K562 (cell line): ENCODE measurements around the gene MAP4K4. TPM values are rescaled to one million over a fixed set of nuclear protein-coding genes. Genes with fewer than 3 reads are reported as not detected.

Experiments used
- ATAC-seq: fragments of 200-7000 bp; cut with Tn5 transposase; 3 replicates; pipeline ENCODE4 v1.9.1; 2020; ENCODE audit warnings: moderate library complexity
- BruUV-seq: library from RNA; stranded (reverse); fragments of 400-500 nt; replicated peaks from 2 replicates; lab custom pipeline; 2021; lab: Mats Ljungman, UMichigan
- CTCF ChIA-PET: fragments of 300-600 bp; formaldehyde crosslinking; extraction: SDS; loops from one replicate; lab custom pipeline; 2021; ENCODE audit warnings: low intra/inter-chr PET ratio; lab: Yijun Ruan, JAX
- POLR2A ChIA-PET: fragments of 300-600, 350-650 bp; sonication (Branson Sonifier 250); formaldehyde crosslinking; extraction: SDS; loops from one replicate; lab custom pipeline; 2021; ENCODE audit warnings: antibody characterized with exemption, inconsistent platforms; lab: Yijun Ruan, JAX
- DNase-seq, 4 experiments: peaks; one replicate each; pipeline versions ENCODE4 v3.0.0 to v3.0.0-alpha.2; 2011 to 2018; ENCODE audit warnings: low spot score in 3 of 4, mixed read lengths in 3 of 4; ENCODE audit errors: extremely low read depth in 1 of 4
- FAIRE-seq: peaks from 2 replicates; lab custom pipeline; 2011; peaks lifted over from hg19 to GRCh38; lab: Jason Lieb, UNC
- H2AFZ ChIP-seq: 2 replicates; pipeline ENCODE4 v1.6.0; 2011; ENCODE audit warnings: low read depth, low read length, control low read depth, inconsistent platforms
- H3K27ac ChIP-seq: fragments of 200-600 bp; 3 replicates; pipeline ENCODE4 v1.8.0; 2011; ENCODE audit warnings: low read depth, mild to moderate bottlenecking, control low read depth, inconsistent platforms, low read length, moderate library complexity, mixed read lengths; ENCODE audit errors: extremely low read depth
- H3K27me3 ChIP-seq, 2 experiments: fragments of 300-600 bp in 1 of 2; 2 replicates in 1 of 2; 3 replicates in 1 of 2; pipeline versions ENCODE4 v1.6.0 to v1.8.0; 2011; ENCODE audit warnings: inconsistent platforms in 2 of 2, low read length in 2 of 2, mild to moderate bottlenecking in 1 of 2, mixed read lengths in 1 of 2, moderate library complexity in 1 of 2; ENCODE audit not compliant: control insufficient read depth in 2 of 2, insufficient read depth in 2 of 2
- H3K36me3 ChIP-seq: fragments of 300-600 bp; 3 replicates; pipeline ENCODE4 v1.8.0; 2011; ENCODE audit warnings: mild to moderate bottlenecking, low read length, inconsistent platforms; ENCODE audit not compliant: control insufficient read depth, insufficient read depth
- H3K4me1 ChIP-seq, 2 experiments: fragments of 200-600 bp in 1 of 2; replicated peaks in 1 of 2; 2 replicates in 1 of 2; 3 replicates in 1 of 2; pipeline versions ENCODE4 v1.5.1 to v1.8.0; 2011; ENCODE audit warnings: inconsistent platforms in 2 of 2, low read length in 2 of 2, mild to moderate bottlenecking in 1 of 2, mixed read lengths in 1 of 2, moderate library complexity in 1 of 2; ENCODE audit not compliant: control insufficient read depth in 2 of 2, insufficient read depth in 2 of 2
- H3K4me2 ChIP-seq: 2 replicates; pipeline ENCODE4 v1.6.1; 2011; ENCODE audit warnings: low read length, control low read depth, inconsistent platforms, mixed read lengths; ENCODE audit not compliant: insufficient read depth
- H3K4me3 ChIP-seq: fragments of 200-600 bp; sonication (generic), shearing (Covaris generic); 2 replicates; pipeline ENCODE4 v1.5.1; 2016; ENCODE audit warnings: control low read depth, inconsistent platforms
- H3K79me2 ChIP-seq: fragments of 200-600 bp; 3 replicates; pipeline ENCODE4 v1.8.0; 2011; ENCODE audit warnings: low read length, inconsistent platforms; ENCODE audit not compliant: control insufficient read depth, insufficient read depth
- H3K9ac ChIP-seq, 2 experiments: 2 replicates each; pipeline versions ENCODE4 v1.6.0 to v1.6.1; 2011; ENCODE audit warnings: low read depth in 2 of 2, low read length in 2 of 2, control low read depth in 1 of 2, inconsistent platforms in 1 of 2, mild to moderate bottlenecking in 1 of 2, mixed read lengths in 1 of 2; ENCODE audit not compliant: insufficient read depth in 1 of 2
- H3K9me1 ChIP-seq: one replicate; pipeline ENCODE4 v1.6.0; 2011; ENCODE audit warnings: inconsistent platforms, mild to moderate bottlenecking, low read length, moderate library complexity; ENCODE audit not compliant: control insufficient read depth, insufficient read depth
- H3K9me3 ChIP-seq: replicated peaks from 2 replicates; pipeline ENCODE4 v1.5.1; 2011; ENCODE audit warnings: low read depth, low read length, inconsistent platforms; ENCODE audit not compliant: control insufficient read depth, insufficient read depth
- H4K20me1 ChIP-seq: replicated peaks from 2 replicates; pipeline ENCODE4 v1.6.1; 2011; ENCODE audit warnings: low read length, inconsistent platforms, mixed read lengths; ENCODE audit not compliant: control insufficient read depth, insufficient read depth
- BRCA1 ChIP-seq, 2 experiments: fragments of 450-650 bp in 1 of 2; sonication (generic) in 1 of 2; formaldehyde crosslinking in 1 of 2; IDR thresholded peaks; 2 replicates each; pipeline versions ENCODE4 v1.5.0 to v1.6.1; 2017 to 2020; ENCODE audit warnings: mild to moderate bottlenecking in 1 of 2, missing genetic modification reagents in 1 of 2
- CHD1 ChIP-seq: fragments of 200-600 bp; sonication (generic); IDR thresholded peaks from one replicate; pipeline ENCODE4 v1.6.1; 2012; ENCODE audit warnings: mild to moderate bottlenecking, moderate library complexity, low read length, inconsistent platforms
- ETS2 ChIP-seq: IDR thresholded peaks from 2 replicates; pipeline ENCODE4 v1.6.1; 2016; ENCODE audit warnings: borderline replicate concordance, missing genetic modification characterization, mild to moderate bottlenecking, moderate library complexity, missing compliant biosample characterization; ENCODE audit not compliant: poor library complexity, severe bottlenecking
- FOXP4 ChIP-seq: sonication (generic); formaldehyde crosslinking; IDR thresholded peaks from 2 replicates; pipeline ENCODE4 v1.8.0; 2022; ENCODE audit warnings: mild to moderate bottlenecking, missing genetic modification reagents, borderline replicate concordance
- HDAC6 ChIP-seq: IDR thresholded peaks from 2 replicates; pipeline ENCODE4 v1.6.1; 2012; ENCODE audit warnings: low read depth, mild to moderate bottlenecking, control low read depth, inconsistent platforms, low read length, moderate library complexity
- MAFF ChIP-seq: IDR thresholded peaks from 2 replicates; pipeline ENCODE4 v1.6.1; 2012; ENCODE audit warnings: low read length, improper control_type of control experiment
- MAX ChIP-seq: sonication (generic); formaldehyde crosslinking; IDR thresholded peaks from 2 replicates; pipeline ENCODE4 v1.9.0; 2022; ENCODE audit warnings: mild to moderate bottlenecking, missing genetic modification reagents
- MIER1 ChIP-seq: fragments of 450-650 bp; IDR thresholded peaks from 2 replicates; pipeline ENCODE4 v1.6.1; 2016; ENCODE audit warnings: antibody characterized with exemption, mild to moderate bottlenecking, low read depth
- SPI1 ChIP-seq: IDR thresholded peaks from 2 replicates; pipeline ENCODE4 v1.6.1; 2011; ENCODE audit warnings: low read depth, low read length, control low read depth, borderline replicate concordance
- SRSF1 ChIP-seq: fragments of 200-400 bp; formaldehyde crosslinking; IDR thresholded peaks from 2 replicates; pipeline ENCODE4 v1.6.1; 2017; ENCODE audit warnings: mild to moderate bottlenecking, low read depth, low read length, moderate library complexity
- TSC22D4 ChIP-seq: fragments of 450-650 bp; IDR thresholded peaks from 2 replicates; pipeline ENCODE4 v1.6.1; 2016; ENCODE audit warnings: missing genetic modification characterization, missing biosample characterization, control low read depth
- ZBTB7A ChIP-seq: IDR thresholded peaks from 2 replicates; pipeline ENCODE4 v1.6.1; 2011; ENCODE audit warnings: low read depth, mild to moderate bottlenecking, low read length, moderate library complexity, borderline replicate concordance; ENCODE audit not compliant: control insufficient read depth
- ZNF232 ChIP-seq: sonication (generic); formaldehyde crosslinking; IDR thresholded peaks from 2 replicates; pipeline ENCODE4 v1.8.0; 2022; ENCODE audit warnings: mild to moderate bottlenecking, missing genetic modification reagents
- ZNF436 ChIP-seq: fragments of 250-450, 450-650 bp; sonication (Bioruptor Pico); formaldehyde crosslinking; IDR thresholded peaks from 2 replicates; pipeline ENCODE4 v1.7.0; 2020; ENCODE audit warnings: mild to moderate bottlenecking
- ZNF778 ChIP-seq: fragments of 450-650 bp; formaldehyde crosslinking; IDR thresholded peaks from 2 replicates; pipeline ENCODE4 v1.4.0; 2020; ENCODE audit warnings: mild to moderate bottlenecking, moderate library complexity
- WGBS: fragments of 100-300 bp; shearing (Covaris generic); methylation state at CpG from one replicate; pipeline ENCODE4 v1.1.6; 2016; ENCODE audit warnings: low coverage, mixed read lengths; ENCODE audit not compliant: insufficient coverage; ENCODE audit errors: missing lambda C conversion rate; 5-methylcytosine and 5-hydroxymethylcytosine counted together
- in situ Hi-C: fragments of 300-500 bp; cut with MboI; formaldehyde crosslinking; loops from 4 replicates; pipeline ENCODE4 v1.15.0; 2018; ENCODE audit warnings: inconsistent platforms, mixed read lengths
- intact Hi-C: fragments of 100-400 bp; cut with micrococcal nuclease; formaldehyde crosslinking; loops from 2 replicates; pipeline ENCODE4 v1.14.2; 2022
- polyA plus RNA-seq, 8 experiments: library from polyadenylated mRNA; depleted of rRNA in 4 of 8; stranded (reverse) in 5 of 8; unstranded in 3 of 8; fragments of >200 nt; fragmentation: Nextera tagmentation in 2 of 8; fragmentation: Illumina TruSeq in 1 of 8; extraction: Ambion mirVana in 2 of 8; extraction: Trizol in 1 of 8; gene quantifications; 2 replicates each; pipeline versions ENCODE4 v1.2.1 to v1.2.3, GENCODE V29; 2011 to 2014; ENCODE audit warnings: inconsistent platforms in 1 of 8, missing spikeins in 1 of 8
- total RNA-seq, 7 experiments: library from RNA; depleted of rRNA in 6 of 7; stranded (reverse); fragments of >200 nt in 6 of 7; fragmentation: Illumina TruSeq in 2 of 7; extraction: Trizol in 2 of 7; gene quantifications; 2 replicates each; pipeline versions ENCODE4 v1.2.1 to v1.2.3, GENCODE V29; 2011 to 2021; ENCODE audit warnings: low replicate concordance in 1 of 7
- TF ChIP-seq, protein P1 (sequence below), 2 experiments: fragments of 450-650 bp; IDR thresholded peaks; 2 replicates each; pipeline ENCODE4 v1.6.1; 2016

Gene MAP4K4
- total and polyA plus RNA-seq, 9 of the 15 experiments (the other 6 are each of a cell fraction or from before 2014, with no cell fraction given): 7.6 to 76.4 (median 50.6) TPM

GRCh38 chr2:101679801-101680487 is 17.6 kb upstream of the MAP4K4 start:
- WGBS: 20% methylated on average over 5 of the region's 5 CpGs
- CTCF ChIA-PET: no interaction called here
- H4K20me1 ChIP-seq: no peaks in the 10 kb centered on the region
- no peak overlapping the region for H3K9ac ChIP-seq
- ATAC-seq (no peak; the same call in 1 of the 3 replicates), FAIRE-seq (peak; percentile 29), DNase-seq (no peak)
- no peaks in the 10 kb centered on the region for H3K79me2 ChIP-seq
- POLR2A ChIA-PET: no interaction called here
- no peaks in the 10 kb centered on the region for H3K36me3 ChIP-seq
- no peak overlapping the region for H3K4me3 ChIP-seq
- 0 out of 2 replicates have a peak, but pooled peaks cover 2% of the 10 kb centered on the region for H3K9me3 ChIP-seq
- no TSS peak for BruUV-seq
- no peak overlapping the region for H3K4me2 ChIP-seq
- TF ChIP-seq ZNF778 (CRISPR knock-in tag) (no peak), MIER1 (no peak), ZNF232 (CRISPR knock-in tag) (no peak), FOXP4 (no peak), MAX (CRISPR knock-in tag) (no peak), BRCA1 (IDR thresholded peaks at IDR 0.05) (no peak), BRCA1 (CRISPR knock-in tag; IDR thresholded peaks at IDR 0.05) (no peak), SPI1 (no peak), ZBTB7A (no peak), SRSF1 (no peak), ETS2 (tag) (no peak), ZNF436 (CRISPR knock-in tag) (no peak), TSC22D4 (tag) (no peak), MAFF (no peak), HDAC6 (no peak), CHD1 (no peak)
- TF ChIP-seq, protein P1, sequence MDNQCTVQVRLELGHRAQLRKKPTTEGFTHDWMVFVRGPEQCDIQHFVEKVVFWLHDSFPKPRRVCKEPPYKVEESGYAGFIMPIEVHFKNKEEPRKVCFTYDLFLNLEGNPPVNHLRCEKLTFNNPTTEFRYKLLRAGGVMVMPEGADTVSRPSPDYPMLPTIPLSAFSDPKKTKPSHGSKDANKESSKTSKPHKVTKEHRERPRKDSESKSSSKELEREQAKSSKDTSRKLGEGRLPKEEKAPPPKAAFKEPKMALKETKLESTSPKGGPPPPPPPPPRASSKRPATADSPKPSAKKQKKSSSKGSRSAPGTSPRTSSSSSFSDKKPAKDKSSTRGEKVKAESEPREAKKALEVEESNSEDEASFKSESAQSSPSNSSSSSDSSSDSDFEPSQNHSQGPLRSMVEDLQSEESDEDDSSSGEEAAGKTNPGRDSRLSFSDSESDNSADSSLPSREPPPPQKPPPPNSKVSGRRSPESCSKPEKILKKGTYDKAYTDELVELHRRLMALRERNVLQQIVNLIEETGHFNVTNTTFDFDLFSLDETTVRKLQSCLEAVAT (IDR thresholded peaks at IDR 0.05): no peak
- H3K9me1 ChIP-seq: no peaks in the 10 kb centered on the region
- H3K27me3 ChIP-seq: no peaks in the 10 kb centered on the region
- H3K4me1 ChIP-seq: peaks cover 3% of the 10 kb centered on the region in 2 experiments; a peak in 2 of 5 replicates
- in situ Hi-C loops: no loop called here
- H2AFZ ChIP-seq: no peak overlapping the region; the same call in 1 of the 2 replicates
- no peak overlapping the region for H3K27ac ChIP-seq
- intact Hi-C loops: no loop called here
